SK-N-SH treated with all-trans-retinoic acid at 6 μM for 48 hours (cell line): ENCODE data around the gene NME3.
A peak's percentile ranks its signal among the peaks of the same experiment; 100 is the strongest.

ENCODE experiments used
- ATAC-seq: fragments of 200-7000 bp; cut with Tn5 transposase; 3 replicates; pipeline ENCODE4 v1.9.1; 2020; ENCODE audit warnings: mild to moderate bottlenecking, moderate library complexity
- ARNTL ChIP-seq: fragments of 450-650 bp; formaldehyde crosslinking; IDR thresholded peaks from 2 replicates; pipeline ENCODE4 v1.5.0; 2020; ENCODE audit warnings: low read depth, mild to moderate bottlenecking, moderate library complexity, borderline replicate concordance
- CREB5 ChIP-seq: fragments of 250-450 bp; sonication (Bioruptor Pico); IDR thresholded peaks from 2 replicates; pipeline ENCODE4 v1.5.1; 2020; ENCODE audit warnings: low read depth, mild to moderate bottlenecking, moderate library complexity
- CSDC2 ChIP-seq: fragments of 250-450 bp; sonication (Bioruptor Pico); IDR thresholded peaks from 2 replicates; pipeline ENCODE4 v1.5.0; 2020; ENCODE audit warnings: mild to moderate bottlenecking, moderate library complexity
- CSRNP3 ChIP-seq: fragments of 250-450 bp; sonication (Bioruptor Pico); IDR thresholded peaks from 2 replicates; pipeline ENCODE4 v1.5.1; 2021; ENCODE audit warnings: mild to moderate bottlenecking, moderate library complexity
- ESRRG ChIP-seq: fragments of 250-450 bp; sonication (Bioruptor Pico); IDR thresholded peaks from 2 replicates; pipeline ENCODE4 v1.6.1; 2021; ENCODE audit warnings: mild to moderate bottlenecking
- ISL1 ChIP-seq: fragments of 250-450 bp; sonication (Bioruptor Pico); IDR thresholded peaks from 2 replicates; pipeline ENCODE4 v2.1.2; 2022; ENCODE audit warnings: mild to moderate bottlenecking, moderate library complexity
- OSR1 ChIP-seq: fragments of 250-450 bp; sonication (Bioruptor Pico); IDR thresholded peaks from 2 replicates; pipeline ENCODE4 v1.8.0; 2022; ENCODE audit warnings: moderate library complexity, mild to moderate bottlenecking, inconsistent platforms
- PATZ1 ChIP-seq: fragments of 250-450 bp; sonication (Bioruptor Pico); IDR thresholded peaks from 2 replicates; pipeline ENCODE4 v1.8.0; 2020; ENCODE audit warnings: mild to moderate bottlenecking, moderate library complexity, borderline replicate concordance
- POU6F1 ChIP-seq: fragments of 250-450 bp; sonication (Bioruptor Pico); IDR thresholded peaks from 2 replicates; pipeline ENCODE4 v1.8.0; 2021; ENCODE audit warnings: low read depth, mild to moderate bottlenecking, moderate library complexity, borderline replicate concordance
- PPARA ChIP-seq: fragments of 250-450 bp; sonication (Bioruptor Pico); IDR thresholded peaks from 2 replicates; pipeline ENCODE4 v1.5.0; 2020; ENCODE audit warnings: mild to moderate bottlenecking, borderline replicate concordance
- SNAI2 ChIP-seq: fragments of 250-450 bp; sonication (Bioruptor Pico); IDR thresholded peaks from 2 replicates; pipeline ENCODE4 v1.5.0; 2020; ENCODE audit warnings: mild to moderate bottlenecking, moderate library complexity
- TCF4 ChIP-seq: fragments of 250-450 bp; sonication (Bioruptor Pico); IDR thresholded peaks from 2 replicates; pipeline ENCODE4 v1.8.0; 2021; ENCODE audit warnings: mild to moderate bottlenecking, moderate library complexity, borderline replicate concordance
- TOX ChIP-seq: fragments of 250-450 bp; sonication (Bioruptor Pico); IDR thresholded peaks from 2 replicates; pipeline ENCODE4 v1.8.0; 2021; ENCODE audit warnings: mild to moderate bottlenecking, moderate library complexity, borderline replicate concordance
- TSHZ2 ChIP-seq: fragments of 250-450 bp; sonication (Bioruptor Pico); IDR thresholded peaks from 2 replicates; pipeline ENCODE4 v1.5.0; 2020; ENCODE audit warnings: mild to moderate bottlenecking, moderate library complexity
- ZC3H10 ChIP-seq: fragments of 250-450 bp; sonication (Bioruptor Pico); IDR thresholded peaks from 2 replicates; pipeline ENCODE4 v1.5.1; 2021; ENCODE audit warnings: mild to moderate bottlenecking, moderate library complexity
- ZFP3 ChIP-seq: fragments of 250-450 bp; sonication (Bioruptor Pico); IDR thresholded peaks from 2 replicates; pipeline ENCODE4 v1.5.0; 2020; ENCODE audit warnings: mild to moderate bottlenecking, moderate library complexity
- ZFP30 ChIP-seq: fragments of 450-650 bp; formaldehyde crosslinking; IDR thresholded peaks from 2 replicates; pipeline ENCODE4 v1.5.0; 2022; ENCODE audit warnings: mild to moderate bottlenecking, moderate library complexity
- ZNF70 ChIP-seq: fragments of 450-650 bp; formaldehyde crosslinking; IDR thresholded peaks from 2 replicates; pipeline ENCODE4 v1.5.0; 2020; ENCODE audit warnings: mild to moderate bottlenecking, moderate library complexity
- ZNF8 ChIP-seq: fragments of 450-650 bp; formaldehyde crosslinking; IDR thresholded peaks from 2 replicates; pipeline ENCODE4 v1.5.0; 2020; ENCODE audit warnings: mild to moderate bottlenecking, moderate library complexity

Gene NME3

GRCh38 chr16:1774448-1774780 is 3.1 kb upstream of the NME3 start:
- no peak for TF ChIP-seq ZC3H10 (CRISPR knock-in tag)
- TF ChIP-seq TCF4 = no peak
- no peak for TF ChIP-seq ESRRG
- no peak for TF ChIP-seq ZFP30 (CRISPR knock-in tag)
- no peak for TF ChIP-seq CREB5 (CRISPR knock-in tag)
- TF ChIP-seq ZNF8 (CRISPR knock-in tag) = no peak
- TF ChIP-seq SNAI2 (CRISPR knock-in tag) = no peak
- no peak for TF ChIP-seq ISL1 (CRISPR knock-in tag)
- ATAC-seq = no peak

- no peak for TF ChIP-seq CSDC2 (CRISPR knock-in tag)
- no peak for TF ChIP-seq TSHZ2 (CRISPR knock-in tag)
- TF ChIP-seq CSRNP3 (CRISPR knock-in tag) = no peak
- peak; percentile 66; the same call in 1 of the 2 replicates for TF ChIP-seq ZNF70
- ATAC-seq = peak; percentile 11
Observed at GRCh38 chr16:1773703-1774447, 2.5 kb upstream of the NME3 start.

- ATAC-seq = peak; percentile 62
- peak; percentile 23; the same call in 1 of the 2 replicates for TF ChIP-seq ZFP3
- 0 out of 2 replicates have a peak, but pooled peaks have one; percentile 10 for TF ChIP-seq TSHZ2 (CRISPR knock-in tag)
- TF ChIP-seq CSDC2 (CRISPR knock-in tag) = no peak
- TF ChIP-seq ARNTL (CRISPR knock-in tag) = no peak
Observed at GRCh38 chr16:1772908-1773702, 1.8 kb upstream of the NME3 start, which contains the start of gene MRPS34. MRPS34 (minus strand) TSS chr16:1773134; CDS start chr16:1773119, 15 bp downstream.

- TF ChIP-seq ISL1 (CRISPR knock-in tag) (no peak), TOX (CRISPR knock-in tag) (no peak)
- no peak; the same call in 2 of the 3 replicates for ATAC-seq
Observed at GRCh38 chr16:1772362-1772907, 1.1 kb upstream of the NME3 start, which contains the start of gene EME2. EME2 (plus strand) TSS chr16:1772810; CDS start chr16:1773228, 418 bp downstream.

- no peak for ATAC-seq
- TF ChIP-seq ESRRG (no peak), SNAI2 (CRISPR knock-in tag) (no peak), ZC3H10 (CRISPR knock-in tag) (no peak), ZFP3 (no peak), TCF4 (no peak), POU6F1 (CRISPR knock-in tag) (no peak), OSR1 (CRISPR knock-in tag) (no peak), PATZ1 (CRISPR knock-in tag) (no peak), PPARA (CRISPR knock-in tag) (no peak)
Observed at GRCh38 chr16:1771864-1772361, 570 bp upstream of the NME3 start.
